Measurements from ENCODE around the gene TADA2A. TPM values are rescaled to one million over a fixed set of nuclear protein-coding genes. Genes with fewer than 3 reads are reported as not detected.
A peak's percentile ranks its signal among the peaks of the same experiment; 100 is the strongest.

Gene TADA2A
- 10 to 100 TPM in 3 of 6 donors, 1 to 10 TPM in 3; 7.7 to 11.9 (median 10.1) TPM for total RNA-seq
- polyA plus RNA-seq, result 1 to 10 TPM; 5.2 to 10.0 TPM

- H3K27ac ChIP-seq, result peak within 1 kb of the TSS; percentile 71 to 90 (median 84)
- no peak for FAIRE-seq
- peaks cover 0 to 10% (median 0%) of the 10 kb centered on the region in 3 donors for H3K36me3 ChIP-seq
- no peaks in the 10 kb centered on the region for H3K27me3 ChIP-seq
- TF ChIP-seq CTCF (IDR thresholded peaks at IDR 0.05), result no peak
- H3K4me1 ChIP-seq, result peaks cover 0 to 6% (median 0%) of the 10 kb centered on the region in 3 donors
- WGBS, 2 donors, result 0 to 1% methylated on average over 44 to 98 of the region's 98 CpGs
- DNase-seq, result peak; percentile 81 to 91 (median 82)
- H3K4me3 ChIP-seq, result peak within 1 kb of the TSS; percentile 56 to 86 (median 68)
- intact Hi-C loops (cut with DNase I), result loop anchor here in 1 of 3 donors (10.0 kb wide), 1 partner anchor 58 kb away; no protein-coding TSS in a partner anchor
- no peaks in the 10 kb centered on the region for H3K9me3 ChIP-seq
- peak; percentile 94 to 98 (median 95) for ATAC-seq
Measured at GRCh38 chr17:37406635-37407461, at the start of gene TADA2A, which contains the start of gene ACACA. Gene TADA2A, plus strand, starts transcription at chr17:37406886. Its CDS starts 4,480 bp downstream, at chr17:37411366. Gene ACACA, minus strand, starts transcription at chr17:37406836. Its CDS starts 537 bp downstream, at chr17:37406299.

DNA sequence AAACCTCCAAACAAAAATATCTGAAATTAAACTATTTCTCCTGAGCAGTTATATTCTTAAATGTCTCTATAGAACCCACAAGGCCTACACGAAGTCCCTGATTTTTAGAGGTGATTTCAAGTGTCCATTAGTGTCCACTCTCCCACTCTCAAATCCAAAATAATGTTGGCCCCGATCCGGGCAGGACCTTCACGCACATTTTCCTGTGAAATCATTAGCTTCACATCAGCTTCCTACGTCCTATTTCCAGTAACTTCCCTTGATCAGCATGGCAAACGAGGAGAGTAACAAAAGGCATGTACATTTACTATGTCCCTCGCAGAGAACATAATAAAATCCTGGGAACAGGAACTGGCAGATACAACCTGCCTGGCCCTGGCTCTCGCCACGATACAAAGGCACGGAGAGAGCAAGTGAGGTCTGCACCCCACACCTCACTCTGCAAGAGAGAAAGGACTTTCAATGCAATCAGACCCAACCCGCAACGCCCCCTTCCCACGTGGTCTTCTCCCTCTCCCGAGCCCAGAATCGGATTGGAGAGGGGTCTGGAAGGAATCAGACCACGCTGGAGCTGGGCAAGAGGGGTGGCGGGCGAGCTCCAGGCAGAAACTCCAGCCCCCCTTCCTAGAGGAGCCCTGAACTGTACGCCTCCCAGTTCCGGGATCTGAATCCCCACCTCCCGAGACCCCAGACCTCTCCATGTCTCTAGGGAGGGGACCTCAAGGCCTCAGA lies 48.4 kb upstream of the TADA2A start:
- no peak for FAIRE-seq
- intact Hi-C loops (cut with DNase I), result no loop called here
- Histone ChIP-seq H3K4me3 (peak overlapping the region; percentile 58 to 99 (median 85)), H3K27me3 (no peaks in the 10 kb centered on the region), H3K9me3 (no peaks in the 10 kb centered on the region), H3K27ac (peak overlapping the region; percentile 71 to 88 (median 80)), H3K4me1 (peaks cover 7 to 29% (median 7%) of the 10 kb centered on the region in 3 donors), H3K36me3 (no peaks in the 10 kb centered on the region)
- peak; percentile 35 to 72 (median 44) for DNase-seq
- WGBS, 2 donors, result 1% methylated on average over 21 of the region's 21 CpGs
- no peak for TF ChIP-seq CTCF (IDR thresholded peaks at IDR 0.05)
- peak; percentile 25 to 55 (median 35) for ATAC-seq

DNA sequence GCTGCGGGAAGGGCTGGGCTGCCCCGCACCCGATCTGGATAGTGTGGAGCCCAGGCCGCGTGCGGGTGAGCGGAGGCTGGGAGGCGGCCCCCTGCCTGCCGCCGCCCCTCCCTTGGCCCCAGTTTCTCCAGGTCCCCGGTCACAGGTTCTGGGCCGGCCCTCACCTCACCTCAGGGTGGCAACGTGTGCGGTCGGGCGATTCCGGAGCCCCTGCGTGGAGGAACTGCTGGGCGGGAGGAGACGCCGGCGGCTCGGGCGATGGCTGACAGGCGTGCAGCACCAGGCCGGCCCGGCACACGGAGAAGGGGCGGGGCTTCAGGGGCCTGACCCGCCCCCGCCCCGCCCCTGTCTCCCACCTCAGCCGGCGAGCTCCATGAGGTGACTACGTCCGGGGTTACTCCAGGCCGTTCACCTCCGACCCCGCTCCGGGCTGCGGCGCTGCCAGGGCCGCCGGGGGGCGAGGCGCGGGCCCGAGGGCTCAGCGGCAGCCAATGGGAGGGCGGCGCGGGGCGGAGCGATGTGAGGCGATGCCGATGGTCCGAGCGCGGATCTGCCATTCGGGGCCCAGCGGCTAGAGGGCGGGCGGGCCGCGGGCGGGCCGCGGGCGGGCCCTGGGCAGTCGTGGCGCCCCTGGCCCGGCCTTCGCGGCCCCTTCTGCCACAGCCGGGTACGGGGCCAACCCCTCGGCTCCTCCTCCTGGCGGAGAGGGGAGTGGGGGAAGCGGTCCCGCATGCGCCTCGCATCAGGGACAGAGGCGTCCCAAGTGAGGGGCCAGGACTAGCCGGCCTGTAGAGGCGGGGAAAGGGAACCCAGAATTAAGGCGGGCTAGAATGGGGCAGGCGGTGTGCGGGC lies 47.6 kb upstream of the TADA2A start:
- ATAC-seq (peak; percentile 88 to 96 (median 93)), DNase-seq (peak; percentile 95 to 97 (median 96)), FAIRE-seq (no peak)
- intact Hi-C loops (cut with DNase I), result no loop called here
- Histone ChIP-seq H3K9me3 (no peaks in the 10 kb centered on the region), H3K27ac (peak overlapping the region; percentile 71 to 88 (median 80)), H3K27me3 (no peaks in the 10 kb centered on the region), H3K36me3 (no peaks in the 10 kb centered on the region), H3K4me3 (peak overlapping the region; percentile 58 to 99 (median 85)), H3K4me1 (peaks cover 7 to 29% (median 7%) of the 10 kb centered on the region in 3 donors)
- 0% methylated on average over 53 to 88 of the region's 88 CpGs for WGBS, 2 donors
- TF ChIP-seq CTCF (IDR thresholded peaks at IDR 0.05), result peak in 3 of 4 donors; percentile 6 to 24 (median 9)

DNA sequence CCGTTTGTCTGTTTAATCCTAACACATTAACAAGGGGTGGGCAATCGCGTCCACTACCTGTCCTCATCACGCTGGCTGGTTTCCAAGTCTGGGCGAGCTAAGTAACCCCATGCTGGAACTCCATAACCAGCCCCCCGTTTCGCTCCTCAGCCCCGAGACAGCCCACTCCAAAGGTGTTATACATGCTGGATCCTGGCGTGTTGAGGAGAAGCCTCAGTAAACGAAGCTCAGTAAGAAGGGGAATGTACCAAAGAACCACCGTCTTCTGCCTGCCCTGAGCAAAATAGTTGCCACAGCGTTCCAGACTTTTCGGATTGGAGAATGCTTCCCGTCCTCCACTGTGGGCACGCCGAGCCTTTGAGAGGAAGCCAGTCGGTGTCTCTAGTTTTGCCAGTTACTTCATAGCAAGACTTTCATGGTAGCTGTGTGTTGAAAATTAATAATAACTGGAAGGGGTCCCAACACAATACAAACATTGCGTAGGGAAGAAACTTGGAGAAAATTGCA lies 47.0 kb upstream of the TADA2A start:
- Histone ChIP-seq H3K9me3 (no peaks in the 10 kb centered on the region), H3K4me3 (peak overlapping the region; percentile 58 to 99 (median 85)), H3K4me1 (peaks cover 7 to 29% (median 7%) of the 10 kb centered on the region in 3 donors), H3K27me3 (no peaks in the 10 kb centered on the region), H3K36me3 (no peaks in the 10 kb centered on the region), H3K27ac (peak overlapping the region; percentile 71 to 88 (median 80))
- DNase-seq (no peak), ATAC-seq (peak; percentile 1 to 7 (median 1)), FAIRE-seq (no peak)
- intact Hi-C loops (cut with DNase I), result no loop called here
- WGBS, 2 donors, result 6 to 7% methylated on average over 17 to 18 of the region's 18 CpGs
- no peak for TF ChIP-seq CTCF (IDR thresholded peaks at IDR 0.05)

All from pancreas (tissue), 10 donors.